ENCODE results near the gene PIP4K2A. TPM values are rescaled to one million over a fixed set of nuclear protein-coding genes. Genes with fewer than 3 reads are reported as not detected.

The PIP4K2A gene
- total and polyA plus RNA-seq, 2 donors (not counting 3 experiments of a cell fraction or from before 2014, with no cell fraction given), result 11.8 to 32.6 TPM

DNA sequence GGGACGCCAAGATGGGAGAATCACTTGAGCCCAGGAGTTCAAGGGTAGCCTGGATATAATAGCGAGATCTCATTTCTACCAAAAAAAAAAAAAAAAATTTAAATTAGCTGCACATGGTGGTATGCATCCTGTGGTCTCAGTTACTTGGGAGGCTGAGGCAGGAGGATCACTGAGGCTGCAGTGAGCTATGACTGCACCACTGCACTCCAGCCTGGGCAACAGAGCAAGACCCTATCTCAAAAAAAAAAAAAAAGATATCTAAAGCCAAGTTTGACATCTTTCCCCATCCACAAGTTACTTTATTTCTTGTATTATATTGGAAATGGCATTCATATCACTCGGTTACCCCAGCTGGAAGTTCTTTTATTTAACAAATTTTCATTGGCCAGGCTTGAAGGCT is 3.4 kb upstream of the PIP4K2A start:
- BruUV-seq (replicated peaks), result no TSS peak
- Histone ChIP-seq H3K36me3 (ENCODE audit: control insufficient read depth in 2 of 2, extremely low read depth in 1 of 2, insufficient read depth in 2 of 2, low read length in 2 of 2) (no peaks in the 10 kb centered on the region), H3K9me1 (replicated peaks; ENCODE audit: control insufficient read depth, extremely low read depth, insufficient read depth, low read length) (no peaks in the 10 kb centered on the region), H3K9me3 (replicated peaks; ENCODE audit: control insufficient read depth, insufficient read depth, low read length) (no peaks in the 10 kb centered on the region), H3K27ac (ENCODE audit: insufficient read depth, low read depth, low read length) (no peak overlapping the region), H3K79me2 (ENCODE audit: control insufficient read depth, insufficient read depth, low read length) (peaks cover 14% of the 10 kb centered on the region), H4K20me1 (replicated peaks; ENCODE audit: control insufficient read depth, extremely low read depth, insufficient read depth, low read length) (no peaks in the 10 kb centered on the region), H3K9ac (replicated peaks; ENCODE audit: extremely low read depth, insufficient read depth, low read length) (no peak overlapping the region), H3K4me1 (ENCODE audit: control insufficient read depth, extremely low read depth, insufficient read depth, low read length) (peaks cover 8% of the 10 kb centered on the region), H3K27me3 (ENCODE audit: control insufficient read depth in 2 of 2, insufficient read depth in 2 of 2, low read length in 2 of 2) (no peaks in the 10 kb centered on the region), H3K4me3 (replicated peaks in 1 of 3; ENCODE audit: insufficient read depth in 1 of 3, low read depth in 1 of 3, low read length in 3 of 3) (no peak overlapping the region), H2AFZ (ENCODE audit: low read depth, low read length) (no peak overlapping the region), H3K4me2 (ENCODE audit: insufficient read depth, low read length) (no peak overlapping the region)
- DNase-seq (ENCODE audit: low read depth, low spot score) (no peak), FAIRE-seq (no peak)
- CTCF ChIA-PET, result interaction anchor here (0.7 kb wide), 2 partner anchors 13 to 24 kb away, joined by 3 read pairs; no protein-coding TSS in a partner anchor
- POLR2A ChIA-PET, result no interaction called here
- TF ChIP-seq MAX (IDR thresholded peaks at IDR 0.05; ENCODE audit: insufficient read depth, insufficient read length), result no peak
- no peak for TF ChIP-seq FOS (IDR thresholded peaks at IDR 0.05; ENCODE audit: borderline replicate concordance, insufficient read depth, low read length)
- no peak for TF ChIP-seq MYC (IDR thresholded peaks at IDR 0.05; ENCODE audit: low read depth, low read length)
- TF ChIP-seq, protein P1, sequence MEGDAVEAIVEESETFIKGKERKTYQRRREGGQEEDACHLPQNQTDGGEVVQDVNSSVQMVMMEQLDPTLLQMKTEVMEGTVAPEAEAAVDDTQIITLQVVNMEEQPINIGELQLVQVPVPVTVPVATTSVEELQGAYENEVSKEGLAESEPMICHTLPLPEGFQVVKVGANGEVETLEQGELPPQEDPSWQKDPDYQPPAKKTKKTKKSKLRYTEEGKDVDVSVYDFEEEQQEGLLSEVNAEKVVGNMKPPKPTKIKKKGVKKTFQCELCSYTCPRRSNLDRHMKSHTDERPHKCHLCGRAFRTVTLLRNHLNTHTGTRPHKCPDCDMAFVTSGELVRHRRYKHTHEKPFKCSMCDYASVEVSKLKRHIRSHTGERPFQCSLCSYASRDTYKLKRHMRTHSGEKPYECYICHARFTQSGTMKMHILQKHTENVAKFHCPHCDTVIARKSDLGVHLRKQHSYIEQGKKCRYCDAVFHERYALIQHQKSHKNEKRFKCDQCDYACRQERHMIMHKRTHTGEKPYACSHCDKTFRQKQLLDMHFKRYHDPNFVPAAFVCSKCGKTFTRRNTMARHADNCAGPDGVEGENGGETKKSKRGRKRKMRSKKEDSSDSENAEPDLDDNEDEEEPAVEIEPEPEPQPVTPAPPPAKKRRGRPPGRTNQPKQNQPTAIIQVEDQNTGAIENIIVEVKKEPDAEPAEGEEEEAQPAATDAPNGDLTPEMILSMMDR (IDR thresholded peaks at IDR 0.05; ENCODE audit: extremely low read depth in 1 of 2, insufficient read depth in 1 of 2, low read depth in 1 of 2, low read length in 2 of 2), result no peak
- no peak for TF ChIP-seq EZH2 (IDR thresholded peaks at IDR 0.05; ENCODE audit: borderline replicate concordance, low read depth, low read length, severe bottlenecking)
- TF ChIP-seq POLR2AphosphoS5 (IDR thresholded peaks at IDR 0.05; ENCODE audit: insufficient read depth, low read depth, low read length), result no peak
- TF ChIP-seq JUN (IDR thresholded peaks at IDR 0.05; ENCODE audit: borderline replicate concordance, insufficient read depth, insufficient read length, low read depth), result no peak
- TF ChIP-seq POLR2A (IDR thresholded peaks at IDR 0.05; ENCODE audit: low read depth, low read length), result no peak
- no peak for TF ChIP-seq GATA2 (IDR thresholded peaks at IDR 0.05; ENCODE audit: insufficient read depth, insufficient read length, low read depth, low read length)
- dilution Hi-C loops (cut with MboI; ENCODE audit: extremely low pct_ligation_motif_present, low sequenced_read_pairs), result no loop called here
- intact Hi-C loops (cut with micrococcal nuclease), result loop anchor here (10.0 kb wide), 3 partner anchors 107 to 403 kb away; partner anchors contain the start of gene COMMD3
